Activated CD4-positive, alpha-beta memory T cell treated with anti-CD3 and anti-CD28 coated beads for 36 hours (primary cell): ENCODE data around the gene TMEM183A. TPM values are rescaled to one million over a fixed set of nuclear protein-coding genes. Genes with fewer than 3 reads are reported as not detected.

Experiments used
- CTCF ChIA-PET: fragments of 350-600 bp; sonication (Branson Sonifier 250); formaldehyde crosslinking; loops from one replicate; lab custom pipeline; 2021; ENCODE audit warnings: antibody characterized with exemption, inconsistent platforms; lab: Charles Lee
- POLR2A ChIA-PET: fragments of 350-600 bp; sonication (Branson Sonifier 250); formaldehyde crosslinking; loops from one replicate; lab custom pipeline; 2021; ENCODE audit warnings: antibody characterized with exemption; lab: Charles Lee
- DNase-seq: peaks from one replicate; pipeline ENCODE4 v3.0.0-alpha.2; 2020
- H3K27ac Mint-ChIP-seq: one replicate; pipeline ENCODE4 v1.8.0; 2021; ENCODE audit warnings: mixed read lengths
- H3K27me3 Mint-ChIP-seq: one replicate; pipeline ENCODE4 v1.8.0; 2021; ENCODE audit warnings: mixed read lengths
- H3K36me3 Mint-ChIP-seq: one replicate; pipeline ENCODE4 v1.8.0; 2021; ENCODE audit warnings: mixed read lengths
- H3K4me1 Mint-ChIP-seq: one replicate; pipeline ENCODE4 v1.8.0; 2021; ENCODE audit warnings: low read depth, mixed read lengths
- H3K4me3 Mint-ChIP-seq: one replicate; pipeline ENCODE4 v1.8.0; 2021; ENCODE audit warnings: mild to moderate bottlenecking, mixed read lengths
- H3K9me3 Mint-ChIP-seq: one replicate; pipeline ENCODE4 v1.8.0; 2021; ENCODE audit warnings: mixed read lengths
- intact Hi-C: fragments of 100-400 bp; cut with micrococcal nuclease; formaldehyde crosslinking; loops from one replicate; pipeline ENCODE4 v1.15.1; 2023
- total RNA-seq, 2 experiments: library from RNA; stranded (reverse); gene quantifications; one replicate each; pipeline ENCODE4 v1.2.3, GENCODE V29; 2021

TMEM183A gene
- total RNA-seq, 2 experiments from 2014 or later = 68.1 to 76.5 TPM

DNA sequence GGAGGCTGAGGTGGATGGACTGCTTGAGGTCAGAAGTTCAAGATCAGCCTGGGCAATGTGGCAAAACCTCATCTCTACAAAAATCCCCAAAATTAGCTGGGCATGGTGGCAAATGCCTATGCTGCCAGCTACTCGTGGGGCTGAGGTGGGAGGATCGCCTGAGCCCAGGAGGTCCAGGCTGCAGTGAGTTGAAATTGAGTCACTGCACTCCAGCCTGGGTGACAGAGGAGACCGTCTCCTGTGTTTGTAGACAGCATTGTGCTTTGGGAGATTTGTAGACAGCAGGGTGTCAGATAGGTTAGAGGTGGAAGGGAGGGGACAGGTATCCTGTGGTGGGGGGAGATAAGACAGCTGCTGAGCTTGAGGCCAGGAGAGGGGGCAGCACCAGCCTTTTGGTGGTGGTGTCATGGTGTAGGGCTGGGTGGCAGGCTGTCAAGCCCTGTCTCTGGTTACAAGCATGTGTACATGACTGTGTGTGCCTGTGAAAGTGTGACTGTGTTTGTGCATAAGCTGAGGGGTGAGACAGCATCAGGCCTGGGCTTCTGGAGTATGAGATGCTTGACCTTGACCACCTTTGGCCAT is 34.3 kb downstream of the TMEM183A start:
- Mint-ChIP-seq H3K27me3 (peaks cover 6% of the 10 kb centered on the region), H3K4me1 (no peaks in the 10 kb centered on the region), H3K36me3 (no peaks in the 10 kb centered on the region), H3K27ac (no peak overlapping the region), H3K4me3 (no peak overlapping the region), H3K9me3 (no peaks in the 10 kb centered on the region)
- intact Hi-C loops = no loop called here
- CTCF ChIA-PET = interaction anchor here (0.6 to 10.6 kb wide), 7 partner anchors 12 to 281 kb away, joined by 3 to 248 read pairs (median 30); no protein-coding TSS in a partner anchor
- POLR2A ChIA-PET = no interaction called here
- no peak for DNase-seq

- ChIA-PET POLR2A (no interaction called here), CTCF (interaction anchor here (10.6 kb wide), 1 partner anchor 172 kb away, joined by 248 read pairs; no protein-coding TSS in a partner anchor)
- DNase-seq = no peak
- Mint-ChIP-seq H3K4me3 (no peak overlapping the region), H3K4me1 (no peaks in the 10 kb centered on the region), H3K9me3 (no peaks in the 10 kb centered on the region), H3K27ac (no peak overlapping the region), H3K36me3 (peaks cover 3% of the 10 kb centered on the region), H3K27me3 (peaks cover 3% of the 10 kb centered on the region)
- intact Hi-C loops = no loop called here
Measured at GRCh38 chr1:203043830-203044545, 36.8 kb downstream of the TMEM183A start.

DNA sequence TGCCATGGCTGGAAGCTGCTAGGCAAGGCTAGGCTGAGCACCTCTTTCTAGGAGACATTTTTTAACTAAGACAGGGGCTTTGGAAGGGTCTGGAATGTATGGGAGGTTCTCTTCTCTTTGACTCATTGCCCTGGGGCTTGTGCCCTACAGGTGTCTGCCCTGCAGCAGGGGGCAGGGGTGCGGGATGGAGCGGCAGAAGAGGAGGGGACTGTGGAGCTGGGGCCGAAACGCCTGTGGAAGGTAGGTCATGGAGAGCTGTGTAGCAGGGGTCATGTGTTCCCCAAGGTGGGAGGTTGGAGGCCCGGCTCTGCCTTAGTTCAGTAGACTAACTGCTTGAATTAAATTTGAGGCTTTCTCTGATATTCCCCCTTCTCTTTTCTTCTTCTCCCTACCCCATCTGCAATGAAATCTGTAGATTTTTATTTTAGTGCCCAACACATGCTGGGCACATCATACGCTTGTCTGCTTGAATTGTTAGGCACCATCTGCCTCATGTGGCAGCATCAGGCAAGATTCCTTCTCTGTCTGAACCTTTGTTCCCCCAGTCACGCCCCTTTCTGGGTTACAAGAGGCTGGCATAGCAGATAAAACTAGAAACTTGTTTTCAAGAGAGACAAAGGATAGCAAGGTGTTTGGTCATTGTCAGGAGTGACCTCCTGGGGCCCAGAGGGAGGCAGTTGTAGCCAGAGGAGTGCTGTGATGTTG is 37.5 kb downstream of the TMEM183A start:
- no peak overlapping the region for H3K4me3 Mint-ChIP-seq
- DNase-seq = no peak
- H3K27me3 Mint-ChIP-seq = no peaks in the 10 kb centered on the region
- H3K36me3 Mint-ChIP-seq = peaks cover 3% of the 10 kb centered on the region
- H3K27ac Mint-ChIP-seq = no peak overlapping the region
- ChIA-PET POLR2A (no interaction called here), CTCF (interaction anchor here (1.7 kb wide), 1 partner anchor 223 kb away, joined by 5 read pairs; no protein-coding TSS in a partner anchor)
- no peaks in the 10 kb centered on the region for H3K4me1 Mint-ChIP-seq
- no peaks in the 10 kb centered on the region for H3K9me3 Mint-ChIP-seq
- intact Hi-C loops = no loop called here

DNA sequence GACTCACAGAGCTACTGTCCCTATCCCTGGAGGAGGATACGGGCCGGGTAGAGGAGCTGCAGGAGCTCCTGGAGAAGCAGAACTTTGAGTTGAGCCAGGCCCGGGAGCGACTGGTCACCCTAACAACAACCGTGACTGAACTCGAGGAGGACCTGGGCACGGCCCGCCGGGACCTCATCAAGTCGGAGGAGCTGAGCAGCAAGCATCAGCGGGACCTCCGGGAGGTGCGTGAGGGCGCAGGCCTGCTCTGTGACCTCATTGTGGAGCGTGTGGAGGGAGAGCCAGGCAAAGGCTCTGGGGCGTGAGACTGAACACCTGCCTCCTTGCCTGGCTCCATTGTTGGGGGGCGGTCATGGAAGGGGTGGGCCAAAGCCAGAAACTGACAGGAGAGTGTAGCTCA is 38.2 kb downstream of the TMEM183A start:
- Mint-ChIP-seq H3K4me1 (no peaks in the 10 kb centered on the region), H3K27me3 (peaks cover 3% of the 10 kb centered on the region), H3K4me3 (no peak overlapping the region), H3K9me3 (no peaks in the 10 kb centered on the region), H3K27ac (no peak overlapping the region), H3K36me3 (peaks cover 3% of the 10 kb centered on the region)
- intact Hi-C loops = no loop called here
- CTCF ChIA-PET = interaction anchor here (1.4 to 1.7 kb wide), 2 partner anchors 171 to 222 kb away, joined by 3 to 5 read pairs; no protein-coding TSS in a partner anchor
- POLR2A ChIA-PET = no interaction called here
- DNase-seq = no peak

GRCh38 chr1:203045821-203046594 is 38.8 kb downstream of the TMEM183A start:
- Mint-ChIP-seq H3K27ac (no peak overlapping the region), H3K9me3 (no peaks in the 10 kb centered on the region), H3K27me3 (peaks cover 3% of the 10 kb centered on the region), H3K4me3 (no peak overlapping the region), H3K36me3 (peaks cover 3% of the 10 kb centered on the region), H3K4me1 (no peaks in the 10 kb centered on the region)
- CTCF ChIA-PET = interaction anchor here (0.8 to 1.7 kb wide), 3 partner anchors 170 to 297 kb away, joined by 3 to 5 read pairs (median 3); no protein-coding TSS in a partner anchor
- POLR2A ChIA-PET = no interaction called here
- DNase-seq = no peak
- intact Hi-C loops = no loop called here

DNA sequence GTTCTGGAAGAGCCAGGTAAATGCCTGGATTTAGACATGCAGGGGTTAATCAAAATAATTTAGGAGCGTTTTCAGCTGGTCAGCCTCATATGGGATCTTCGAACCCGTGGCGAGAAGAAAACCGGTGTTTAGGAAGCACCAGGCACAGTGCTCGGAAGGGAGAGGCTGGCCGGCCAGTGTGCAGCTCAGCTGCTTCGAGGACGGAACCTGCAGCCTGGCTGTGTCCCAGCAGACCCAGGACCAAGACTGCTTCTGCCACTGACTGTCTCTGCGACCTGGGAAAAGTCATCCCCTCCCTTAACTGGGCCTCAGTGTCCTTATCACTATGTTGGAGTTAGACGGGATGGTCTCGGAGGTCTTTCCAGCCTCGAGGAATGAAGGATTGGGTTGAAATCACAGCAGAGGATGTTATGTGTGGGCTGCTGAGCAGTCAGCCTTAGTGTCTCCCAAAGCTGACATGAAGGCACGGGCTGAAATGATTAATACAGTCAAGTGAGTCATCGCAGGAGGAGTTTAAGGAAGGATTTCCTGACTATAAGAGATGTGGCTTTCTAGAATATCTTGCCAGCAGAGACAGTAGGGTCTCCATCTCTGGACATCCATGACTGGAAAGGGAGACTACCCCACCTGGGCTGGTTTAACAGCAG is 39.9 kb downstream of the TMEM183A start:
- ChIA-PET POLR2A (interaction anchor here (0.6 kb wide), 1 partner anchor 79 kb away, joined by 3 read pairs; no protein-coding TSS in a partner anchor), CTCF (interaction anchor here (0.8 to 2.0 kb wide), 3 partner anchors 8 to 296 kb away, joined by 3 to 9 read pairs (median 4); no protein-coding TSS in a partner anchor)
- Mint-ChIP-seq H3K36me3 (peaks cover 3% of the 10 kb centered on the region), H3K27ac (no peak overlapping the region), H3K4me1 (no peaks in the 10 kb centered on the region), H3K9me3 (no peaks in the 10 kb centered on the region), H3K4me3 (no peak overlapping the region), H3K27me3 (peaks cover 8% of the 10 kb centered on the region)
- DNase-seq = no peak
- intact Hi-C loops = no loop called here

DNA sequence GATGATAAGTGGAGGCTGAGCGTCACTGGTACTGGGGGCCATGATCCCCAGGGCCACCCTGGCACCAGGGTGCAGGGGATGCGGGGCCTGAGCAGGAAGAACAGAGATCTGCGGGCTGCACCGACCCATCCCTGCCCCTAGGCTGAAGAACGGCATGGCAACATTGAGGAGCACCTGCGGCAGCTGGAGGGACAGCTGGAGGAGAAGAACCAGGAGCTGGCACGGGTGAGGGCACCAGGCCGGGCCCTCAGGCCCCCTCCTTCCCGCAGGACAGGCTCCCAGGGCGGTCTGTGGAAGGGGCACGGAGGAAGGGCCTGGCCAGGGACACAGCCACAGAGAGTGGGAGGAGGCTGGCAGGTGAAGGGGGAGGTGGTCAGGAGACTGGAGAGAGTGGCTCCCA is 40.9 kb downstream of the TMEM183A start:
- H3K27ac Mint-ChIP-seq = no peak overlapping the region
- H3K9me3 Mint-ChIP-seq = no peaks in the 10 kb centered on the region
- H3K4me1 Mint-ChIP-seq = no peaks in the 10 kb centered on the region
- H3K36me3 Mint-ChIP-seq = peaks cover 3% of the 10 kb centered on the region
- no peak for DNase-seq
- ChIA-PET CTCF (interaction anchor here (2.0 kb wide), 1 partner anchor 9 kb away, joined by 9 read pairs; no protein-coding TSS in a partner anchor), POLR2A (interaction anchor here (0.6 kb wide), 1 partner anchor 80 kb away, joined by 3 read pairs; no protein-coding TSS in a partner anchor)
- no peak overlapping the region for H3K4me3 Mint-ChIP-seq
- peaks cover 8% of the 10 kb centered on the region for H3K27me3 Mint-ChIP-seq
- intact Hi-C loops = no loop called here

DNA sequence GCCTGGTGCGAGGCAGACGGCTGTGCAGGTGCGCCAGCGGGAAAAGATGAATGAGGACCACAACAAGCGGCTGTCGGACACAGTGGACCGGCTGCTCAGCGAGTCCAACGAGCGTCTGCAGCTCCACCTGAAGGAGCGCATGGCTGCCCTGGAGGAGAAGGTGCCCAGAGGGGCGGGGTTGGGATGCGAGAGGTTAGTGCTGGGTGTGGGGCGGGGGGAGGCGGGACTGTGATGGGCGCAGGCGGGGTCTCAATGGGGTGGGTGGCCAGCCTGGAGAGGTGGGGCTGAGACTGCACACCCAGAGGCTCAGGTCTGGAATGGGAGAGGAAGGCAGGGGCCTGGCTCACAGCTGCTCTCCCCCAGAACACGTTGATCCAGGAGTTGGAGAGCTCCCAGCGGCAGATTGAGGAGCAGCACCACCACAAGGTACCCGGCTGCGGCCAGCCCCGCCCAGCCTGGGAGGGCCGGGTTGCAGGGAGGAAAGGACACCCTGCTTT is 41.4 kb downstream of the TMEM183A start:
- peaks cover 8% of the 10 kb centered on the region for H3K27me3 Mint-ChIP-seq
- H3K4me1 Mint-ChIP-seq = no peaks in the 10 kb centered on the region
- no peak for DNase-seq
- no peaks in the 10 kb centered on the region for H3K9me3 Mint-ChIP-seq
- ChIA-PET CTCF (interaction anchor here (2.0 kb wide), 1 partner anchor 9 kb away, joined by 9 read pairs; no protein-coding TSS in a partner anchor), POLR2A (no interaction called here)
- intact Hi-C loops = no loop called here
- H3K4me3 Mint-ChIP-seq = no peak overlapping the region
- H3K27ac Mint-ChIP-seq = no peak overlapping the region
- H3K36me3 Mint-ChIP-seq = peaks cover 3% of the 10 kb centered on the region

DNA sequence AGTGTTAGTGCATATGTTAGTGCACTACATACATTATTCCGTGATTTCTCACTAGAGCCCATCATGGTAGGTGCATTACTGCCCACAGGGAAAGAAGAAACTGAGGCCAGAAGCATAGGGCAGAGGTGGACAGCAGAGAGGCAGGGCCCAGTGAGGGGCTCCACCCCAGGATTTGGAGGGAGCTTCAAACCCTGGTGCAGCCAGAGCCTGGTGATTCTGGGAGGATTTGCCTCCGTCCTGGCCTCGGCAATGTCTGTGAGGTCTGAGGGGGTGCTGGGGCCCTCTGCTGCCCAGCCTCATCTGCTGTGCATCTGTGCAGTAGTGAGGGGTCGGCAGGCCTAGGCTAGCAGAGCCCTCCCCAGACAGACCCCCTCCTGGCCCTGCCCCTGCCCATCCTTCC is 41.9 kb downstream of the TMEM183A start:
- Mint-ChIP-seq H3K27me3 (peaks cover 8% of the 10 kb centered on the region), H3K4me3 (no peak overlapping the region), H3K27ac (no peak overlapping the region), H3K9me3 (no peaks in the 10 kb centered on the region), H3K4me1 (no peaks in the 10 kb centered on the region), H3K36me3 (peaks cover 3% of the 10 kb centered on the region)
- intact Hi-C loops = no loop called here
- ChIA-PET POLR2A (no interaction called here), CTCF (no interaction called here)
- no peak for DNase-seq

DNA sequence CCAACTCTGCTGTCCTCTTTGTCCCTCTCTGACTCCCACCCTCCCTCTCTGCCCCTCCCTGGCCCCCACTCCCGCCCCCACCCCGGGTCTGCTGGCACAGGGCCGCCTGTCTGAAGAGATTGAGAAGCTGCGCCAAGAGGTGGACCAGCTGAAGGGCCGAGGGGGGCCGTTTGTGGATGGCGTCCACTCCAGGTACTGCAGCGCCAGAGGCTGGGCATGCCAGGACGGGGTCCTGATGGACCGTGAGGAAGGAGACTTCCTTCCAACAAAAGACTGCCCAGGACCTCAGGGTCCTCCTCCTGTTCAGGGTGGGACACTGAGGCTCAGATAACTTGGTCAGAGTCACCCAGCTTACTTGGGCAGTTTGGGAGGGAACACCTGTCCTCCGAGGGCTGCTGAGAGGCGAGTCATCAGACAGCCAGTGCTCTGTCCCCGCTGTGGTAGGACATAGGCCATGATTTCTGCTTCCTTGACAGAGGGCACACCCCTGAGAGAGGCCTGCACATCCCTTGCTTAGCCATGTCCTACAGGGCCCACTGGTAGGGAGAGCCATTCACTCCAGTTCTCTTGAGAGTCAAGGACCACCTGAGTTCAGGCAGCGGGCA is 42.5 kb downstream of the TMEM183A start:
- intact Hi-C loops = no loop called here
- Mint-ChIP-seq H3K9me3 (no peaks in the 10 kb centered on the region), H3K27ac (no peak overlapping the region), H3K27me3 (peaks cover 8% of the 10 kb centered on the region), H3K36me3 (peaks cover 3% of the 10 kb centered on the region), H3K4me3 (no peak overlapping the region), H3K4me1 (no peaks in the 10 kb centered on the region)
- no peak for DNase-seq
- ChIA-PET CTCF (interaction anchor here (1.8 kb wide), 1 partner anchor 10 kb away, joined by 6 read pairs; no protein-coding TSS in a partner anchor), POLR2A (no interaction called here)
